Subcutaneous adipose tissue (tissue), 4 donors: ENCODE data around the gene LRRK2. TPM values are rescaled to one million over a fixed set of nuclear protein-coding genes. Genes with fewer than 3 reads are reported as not detected.

Source experiments
- CTCF ChIP-seq: fragments of 450-650 bp; IDR thresholded peaks from one replicate; pipeline ENCODE4 v1.5.1; 2016; ENCODE audit warnings: low read depth, mild to moderate bottlenecking, control low read depth, antibody characterized with exemption, moderate library complexity
- total RNA-seq, 4 donors: library from RNA; depleted of rRNA; stranded (reverse); fragments of >200 nt; gene quantifications; one replicate each; pipeline ENCODE4 v1.1.0, GENCODE V29; 2016

The LRRK2 gene
- total RNA-seq, 4 donors from 2014 or later, result 17.7 to 57.3 (median 31.0) TPM

- TF ChIP-seq CTCF, result no peak
Observed at GRCh38 chr12:40227447-40227846, 2.6 kb downstream of the LRRK2 start.

GRCh38 chr12:40228727-40229126 lies 3.9 kb downstream of the LRRK2 start:
- no peak for TF ChIP-seq CTCF

GRCh38 chr12:40229690-40230651 lies 5.2 kb downstream of the LRRK2 start:
- TF ChIP-seq CTCF, result no peak

GRCh38 chr12:40232602-40233001 lies 7.8 kb downstream of the LRRK2 start:
- TF ChIP-seq CTCF, result no peak

- no peak for TF ChIP-seq CTCF
Observed at GRCh38 chr12:40233741-40234367, 9.1 kb downstream of the LRRK2 start.

- TF ChIP-seq CTCF, result no peak
Observed at GRCh38 chr12:40236357-40236850, 11.6 kb downstream of the LRRK2 start.

- TF ChIP-seq CTCF, result no peak
Observed at GRCh38 chr12:40238266-40238902, 13.6 kb downstream of the LRRK2 start.
